Fibroblast of skin of abdomen (primary cell): ENCODE measurements around the gene MEF2D.

Source experiments
- DNase-seq: peaks from one replicate; pipeline ENCODE4 v3.0.0-alpha.2; 2013

The MEF2D gene

GRCh38 chr1:156523801-156524480 is 23.4 kb upstream of the MEF2D start:
- DNase-seq, result no peak

GRCh38 chr1:156522443-156522970 is 21.9 kb upstream of the MEF2D start:
- DNase-seq, result no peak

GRCh38 chr1:156517748-156518147 is 17.2 kb upstream of the MEF2D start:
- no peak for DNase-seq

GRCh38 chr1:156516821-156517220 is 16.2 kb upstream of the MEF2D start:
- no peak for DNase-seq

- DNase-seq, result no peak
Observed at GRCh38 chr1:156515956-156516355, 15.4 kb upstream of the MEF2D start.

- DNase-seq, result peak; percentile 25
Observed at GRCh38 chr1:156513185-156513584, 12.6 kb upstream of the MEF2D start.

GRCh38 chr1:156511644-156512043 is 11.1 kb upstream of the MEF2D start:
- peak; percentile 33 for DNase-seq

- peak; percentile 87 for DNase-seq
Observed at GRCh38 chr1:156510709-156511108, 10.1 kb upstream of the MEF2D start.

- DNase-seq, result no peak
Observed at GRCh38 chr1:156509424-156510034, 9.0 kb upstream of the MEF2D start.

GRCh38 chr1:156508955-156509234 is 8.3 kb upstream of the MEF2D start:
- DNase-seq, result no peak

GRCh38 chr1:156508205-156508954 is 7.8 kb upstream of the MEF2D start:
- DNase-seq, result peak; percentile 11

- DNase-seq, result no peak
Observed at GRCh38 chr1:156506450-156506849, 5.9 kb upstream of the MEF2D start.

- DNase-seq, result no peak
Observed at GRCh38 chr1:156505679-156506298, 5.2 kb upstream of the MEF2D start.

- DNase-seq, result peak; percentile 100
Observed at GRCh38 chr1:156504821-156505678, 4.5 kb upstream of the MEF2D start.

- peak; percentile 14 for DNase-seq
Observed at GRCh38 chr1:156504438-156504813, 3.9 kb upstream of the MEF2D start.

- peak; percentile 23 for DNase-seq
Observed at GRCh38 chr1:156503698-156504437, 3.3 kb upstream of the MEF2D start.

GRCh38 chr1:156502894-156503697 is 2.5 kb upstream of the MEF2D start:
- DNase-seq, result peak; percentile 91

- no peak for DNase-seq
Observed at GRCh38 chr1:156502391-156502893, 1.9 kb upstream of the MEF2D start.

GRCh38 chr1:156500793-156501506 is 375 bp upstream of the MEF2D start:
- peak; percentile 98 for DNase-seq
